GM18907 (cell line): ENCODE results near the gene PDGFD.

Source experiments
- ATAC-seq: cut with Tn5 transposase; IDR thresholded peaks from one replicate; pipeline ENCODE4 v1.9.1; 2021; ENCODE audit warnings: mild to moderate bottlenecking, moderate library complexity; ENCODE audit not compliant: unreplicated experiment

PDGFD gene

DNA sequence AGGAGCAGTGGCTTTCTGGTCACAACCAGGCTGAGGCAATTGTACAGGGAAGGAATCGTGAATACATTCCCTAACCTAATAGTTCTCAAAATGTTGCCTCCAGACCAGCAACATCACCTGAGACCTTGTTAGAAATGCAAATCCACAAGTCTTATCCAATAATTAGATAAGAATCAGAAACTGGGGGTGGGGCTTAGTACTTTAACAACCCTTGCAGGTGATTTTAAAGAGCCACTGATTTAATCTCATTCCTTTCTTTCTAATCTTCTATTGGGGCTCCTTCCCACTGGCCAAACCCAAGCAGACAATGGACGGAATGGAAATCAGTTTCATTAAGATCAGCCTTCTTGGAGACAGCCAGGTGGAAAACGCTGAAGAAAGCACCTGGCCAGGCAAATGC is 269.9 kb downstream of the PDGFD start:
- ATAC-seq, result no peak

DNA sequence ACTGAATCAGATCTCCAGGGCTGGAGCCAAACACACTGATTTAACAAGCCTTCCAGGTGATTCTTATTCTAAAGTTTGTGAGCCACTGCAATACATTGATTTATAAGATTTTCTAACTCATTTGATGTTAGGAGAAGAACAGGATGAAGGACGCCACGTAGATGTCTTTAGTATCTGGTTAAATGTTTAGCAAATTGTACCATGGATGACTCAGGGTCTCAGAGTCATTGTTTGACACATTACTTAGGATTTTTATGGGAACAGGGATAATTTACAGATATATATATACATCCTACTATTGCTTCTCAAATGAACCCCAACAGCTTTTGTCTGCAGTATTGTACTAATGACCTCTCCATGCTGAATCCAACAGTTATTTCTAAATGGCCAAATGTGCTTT is 270.6 kb downstream of the PDGFD start:
- no peak for ATAC-seq

DNA sequence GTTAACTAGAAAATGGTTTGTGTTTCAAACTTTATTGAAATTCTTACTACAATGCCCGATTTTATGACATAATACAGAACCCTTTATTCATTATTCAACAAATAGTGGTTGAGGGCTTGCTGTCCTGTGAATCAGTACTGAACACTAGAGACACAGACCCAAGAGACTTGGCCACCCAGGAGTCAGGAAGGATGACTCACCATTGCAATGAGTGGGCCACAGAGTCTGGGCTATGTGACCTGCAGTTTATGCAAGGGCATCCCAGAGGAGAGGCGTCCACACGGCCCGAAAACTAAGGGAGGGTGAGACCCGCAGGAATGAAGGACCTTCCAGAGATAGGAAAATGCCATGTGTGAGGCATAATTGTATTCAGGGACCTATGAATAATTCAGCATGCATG is 271.3 kb downstream of the PDGFD start:
- ATAC-seq, result no peak

DNA sequence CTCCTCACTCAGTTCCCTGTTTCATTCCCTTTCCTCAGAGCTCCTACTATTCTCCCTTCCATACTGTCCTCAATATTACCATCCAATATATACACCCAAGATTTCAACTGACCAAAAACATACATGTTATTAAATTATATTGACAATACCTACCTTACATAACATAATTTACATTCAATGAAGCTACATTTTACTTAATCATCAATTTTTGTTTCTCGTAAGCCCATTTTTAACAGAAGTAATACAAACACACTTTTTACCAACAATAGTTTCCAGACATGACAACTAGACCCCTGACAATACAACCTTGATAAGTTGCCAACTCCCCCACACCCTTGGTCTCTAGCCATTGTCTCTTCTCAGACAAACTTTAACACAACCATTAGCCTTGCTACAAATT is 273.3 kb downstream of the PDGFD start:
- ATAC-seq, result no peak

DNA sequence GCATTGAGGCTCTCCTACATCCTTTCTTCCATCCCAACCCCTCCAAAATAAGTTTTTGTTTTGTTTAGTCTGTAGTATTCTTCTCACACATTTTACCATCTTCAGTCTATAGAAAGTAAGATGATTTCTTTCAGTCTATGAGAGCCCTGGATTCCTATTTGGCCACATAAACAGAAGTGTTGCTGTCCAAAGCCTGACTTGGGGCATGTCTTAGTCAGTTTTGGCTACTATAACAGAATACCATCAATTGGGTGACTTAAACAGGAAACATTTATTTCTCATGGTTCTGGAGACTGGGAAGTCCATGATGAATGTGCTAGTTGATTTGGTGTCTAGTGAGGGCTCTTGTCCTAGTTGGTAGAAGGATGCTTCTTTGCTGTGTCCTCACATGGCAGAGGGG is 274.3 kb downstream of the PDGFD start:
- ATAC-seq, result no peak

DNA sequence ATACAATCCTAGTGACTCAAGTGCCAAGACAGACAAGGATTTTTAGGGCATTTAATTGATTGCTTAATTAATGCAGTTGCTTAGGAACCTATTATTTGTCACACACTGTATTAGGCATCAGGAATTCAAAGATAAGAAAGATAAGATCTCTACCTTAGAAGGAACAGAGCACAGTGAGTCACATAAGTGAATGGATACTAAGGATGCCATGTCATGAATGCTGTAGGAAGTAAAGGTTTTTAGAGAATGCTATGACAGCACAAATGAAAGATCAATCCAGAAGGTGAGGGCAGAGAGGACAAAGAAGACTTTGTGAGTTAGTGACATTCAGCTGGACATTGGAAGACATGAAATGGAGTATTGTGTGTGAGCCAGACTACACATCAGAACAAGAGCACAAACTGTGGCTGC is 275.4 kb downstream of the PDGFD start:
- no peak for ATAC-seq

DNA sequence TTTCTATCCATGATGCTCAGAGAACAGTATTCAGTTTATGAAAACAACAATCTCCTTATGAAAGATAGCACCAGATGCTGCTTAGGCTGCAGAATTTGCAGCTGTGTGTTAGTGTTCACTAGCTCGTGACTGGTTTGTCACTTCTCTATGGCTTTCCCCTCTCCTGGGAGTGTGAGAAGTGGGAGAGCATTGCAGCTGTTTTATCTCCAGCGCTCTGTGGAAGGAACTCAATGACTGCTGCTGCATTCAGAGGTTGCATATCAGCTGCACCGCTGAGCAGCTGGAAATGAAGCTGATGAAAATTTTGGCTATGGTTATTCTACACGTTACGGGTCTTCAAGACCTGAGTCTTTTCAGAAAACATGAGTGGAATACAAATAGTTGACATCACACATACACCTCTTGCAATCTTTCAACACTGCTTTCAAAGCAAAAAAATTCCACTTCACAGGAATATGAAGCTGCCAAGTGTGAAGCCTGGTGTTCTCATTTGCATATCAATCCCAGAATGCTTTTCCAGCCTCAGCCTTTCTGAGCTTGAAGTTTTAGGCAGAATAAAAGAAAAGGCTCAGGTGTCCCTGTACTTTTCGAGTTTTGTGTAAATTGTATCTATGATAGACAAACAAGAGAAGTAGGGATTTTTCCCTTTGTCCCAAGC is 276.8 kb downstream of the PDGFD start:
- no peak for ATAC-seq

DNA sequence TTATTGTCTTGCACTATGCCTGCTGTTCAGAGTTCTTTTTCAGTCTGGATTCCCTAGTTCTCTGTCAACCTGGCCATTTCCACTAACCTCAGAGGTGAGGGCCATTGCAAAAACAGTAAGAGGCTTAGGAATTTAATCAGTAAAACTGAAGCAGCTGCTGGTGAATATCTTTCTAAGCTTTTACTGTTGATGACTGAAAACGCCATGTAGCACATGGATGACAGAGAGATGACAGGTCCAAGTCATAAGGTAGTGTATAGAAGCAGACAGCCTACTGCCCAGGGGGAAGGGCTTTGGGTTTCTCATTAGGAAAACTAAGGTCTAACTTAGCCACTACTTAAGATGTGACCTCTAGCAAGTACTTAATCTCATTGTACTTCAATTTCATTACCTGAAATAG is 280.1 kb downstream of the PDGFD start:
- no peak for ATAC-seq

DNA sequence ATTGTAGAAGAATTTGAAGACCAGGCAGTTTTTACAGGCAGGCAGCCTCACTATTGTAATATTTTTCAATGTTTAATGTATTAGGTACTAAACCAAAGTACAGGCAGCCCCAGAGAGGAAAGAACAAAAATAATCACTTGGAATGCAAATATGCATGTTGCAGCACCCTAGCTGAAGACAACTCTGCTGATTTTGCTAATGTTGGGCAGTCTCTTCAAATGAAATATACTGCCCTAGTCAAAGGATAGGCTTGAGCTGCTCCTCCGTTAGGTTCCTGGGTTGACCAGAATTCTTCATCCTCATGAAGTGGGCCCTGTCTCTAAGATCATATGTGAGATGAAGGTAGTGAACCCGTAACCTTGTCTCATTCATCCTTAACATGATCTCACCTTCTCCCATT is 280.7 kb downstream of the PDGFD start:
- no peak for ATAC-seq

DNA sequence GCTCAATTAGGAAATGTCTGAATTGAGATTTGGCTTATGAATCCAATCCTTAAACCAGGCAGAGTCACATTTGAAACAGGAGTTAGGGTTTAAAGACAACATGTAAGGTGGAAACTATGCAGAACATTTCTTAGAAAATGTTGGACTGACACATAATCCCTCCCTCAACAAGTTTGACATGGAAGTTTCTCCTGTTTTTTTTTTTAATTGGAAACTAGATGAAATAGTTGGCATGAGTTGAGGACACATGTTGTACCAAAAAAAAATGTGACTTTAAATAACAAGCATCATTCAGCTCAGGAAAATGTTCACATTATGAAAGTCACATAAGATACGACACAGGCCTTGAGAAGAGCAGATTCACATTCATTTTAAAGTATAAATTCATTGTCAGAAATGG is 282.4 kb downstream of the PDGFD start:
- ATAC-seq, result no peak

DNA sequence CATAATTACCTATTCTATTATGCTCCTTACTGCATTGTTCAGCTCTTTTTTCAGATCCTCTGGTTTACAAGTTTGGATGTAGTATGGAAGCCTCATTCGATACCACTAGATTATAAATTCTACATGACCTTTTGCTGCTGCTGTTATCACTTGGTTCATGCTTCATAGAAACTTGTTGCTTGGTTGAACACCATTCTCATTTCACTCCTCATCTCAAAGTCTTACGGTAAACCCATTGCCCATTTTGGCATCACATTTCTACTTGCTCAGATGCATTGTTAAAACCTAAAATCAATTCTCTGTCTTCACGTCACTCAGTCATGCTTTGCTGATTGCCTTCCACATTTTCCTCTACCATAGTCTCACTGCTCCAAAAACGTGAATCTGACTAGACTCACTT is 283.0 kb downstream of the PDGFD start:
- ATAC-seq, result no peak

DNA sequence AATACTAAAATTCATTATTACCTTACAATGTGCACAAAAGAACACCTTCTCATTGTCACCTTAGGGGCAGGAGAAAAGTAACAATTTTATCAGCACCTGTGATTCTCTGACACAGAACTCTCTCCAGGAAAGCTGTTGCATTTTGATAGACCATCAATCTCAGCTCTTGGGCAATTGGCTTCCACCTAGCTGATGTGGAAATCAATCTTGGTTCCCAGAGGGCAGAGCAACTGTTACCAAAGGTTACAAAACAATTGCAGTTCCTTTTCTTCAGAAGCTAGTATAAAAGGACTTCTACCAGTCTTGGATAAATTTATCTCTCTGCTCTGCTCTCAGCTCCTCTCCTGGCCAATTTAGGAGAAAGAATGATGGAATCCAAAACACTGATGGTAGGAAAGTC is 285.3 kb downstream of the PDGFD start:
- ATAC-seq, result no peak

DNA sequence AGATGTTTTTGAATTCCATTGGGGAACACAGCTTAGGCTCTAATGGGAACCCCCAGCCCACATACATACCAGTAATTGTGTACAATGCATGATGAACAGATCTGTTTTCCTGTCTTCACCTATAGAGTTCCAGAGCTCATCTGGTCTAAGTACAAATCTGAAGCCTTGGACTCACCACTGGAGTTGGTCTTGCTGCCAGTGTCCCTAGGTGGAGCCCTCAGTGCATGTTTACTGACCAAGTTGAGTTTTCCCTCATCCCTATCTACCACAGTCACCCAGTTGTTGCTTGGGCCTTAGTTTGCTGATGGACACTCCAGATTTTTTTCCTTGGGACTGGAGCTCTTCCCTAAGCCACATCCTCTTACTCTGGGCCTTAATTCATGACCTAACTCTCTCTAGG is 286.7 kb downstream of the PDGFD start:
- ATAC-seq, result no peak

DNA sequence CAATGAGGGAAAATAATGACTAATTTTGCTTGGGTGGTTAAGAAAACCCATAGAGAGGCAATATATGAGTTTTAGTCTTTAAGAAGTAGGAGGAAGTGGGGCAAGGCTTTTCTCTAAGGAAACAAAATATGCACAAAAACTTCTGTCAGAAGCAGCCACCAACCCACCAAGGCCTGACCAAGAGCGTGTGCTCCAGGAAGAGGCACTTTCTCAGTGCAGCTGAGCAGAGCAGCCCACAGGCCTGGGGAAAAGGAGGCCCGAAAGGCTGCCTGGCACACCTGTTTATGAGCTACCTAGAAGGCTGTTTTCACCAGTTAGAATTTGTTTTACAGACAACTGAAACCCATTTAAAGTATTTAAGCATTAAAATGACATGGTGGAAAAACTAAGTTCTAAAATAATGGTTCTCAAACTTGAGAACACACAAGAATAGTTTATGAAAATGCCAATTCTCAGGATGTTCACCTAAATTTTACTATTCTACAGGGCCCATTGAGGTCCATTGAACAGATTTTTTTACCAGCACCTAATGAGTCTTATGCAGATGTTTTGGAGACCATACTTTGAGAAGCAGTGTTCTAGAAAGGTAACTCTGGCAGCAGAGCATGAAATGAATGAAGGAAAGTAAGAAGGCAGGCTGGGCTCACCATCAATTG is 288.0 kb downstream of the PDGFD start:
- peak; percentile 95 for ATAC-seq

DNA sequence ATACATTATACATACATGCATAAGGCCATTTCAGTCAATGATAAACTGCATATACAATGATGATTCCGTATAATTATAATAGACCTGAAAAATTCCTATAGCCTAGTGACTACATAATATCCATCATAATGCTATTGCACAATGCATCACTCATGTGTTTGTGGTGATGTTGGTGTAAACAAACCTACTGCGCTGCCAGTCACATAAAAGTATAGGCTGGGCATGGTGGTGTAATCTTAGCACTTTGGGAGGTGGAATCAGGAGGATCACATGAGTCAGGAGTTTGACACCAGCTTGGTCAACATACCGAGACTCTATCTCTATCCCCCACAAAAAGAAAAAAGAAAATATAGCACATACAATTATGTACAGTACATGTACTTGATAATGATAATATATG is 291.2 kb downstream of the PDGFD start:
- no peak for ATAC-seq

DNA sequence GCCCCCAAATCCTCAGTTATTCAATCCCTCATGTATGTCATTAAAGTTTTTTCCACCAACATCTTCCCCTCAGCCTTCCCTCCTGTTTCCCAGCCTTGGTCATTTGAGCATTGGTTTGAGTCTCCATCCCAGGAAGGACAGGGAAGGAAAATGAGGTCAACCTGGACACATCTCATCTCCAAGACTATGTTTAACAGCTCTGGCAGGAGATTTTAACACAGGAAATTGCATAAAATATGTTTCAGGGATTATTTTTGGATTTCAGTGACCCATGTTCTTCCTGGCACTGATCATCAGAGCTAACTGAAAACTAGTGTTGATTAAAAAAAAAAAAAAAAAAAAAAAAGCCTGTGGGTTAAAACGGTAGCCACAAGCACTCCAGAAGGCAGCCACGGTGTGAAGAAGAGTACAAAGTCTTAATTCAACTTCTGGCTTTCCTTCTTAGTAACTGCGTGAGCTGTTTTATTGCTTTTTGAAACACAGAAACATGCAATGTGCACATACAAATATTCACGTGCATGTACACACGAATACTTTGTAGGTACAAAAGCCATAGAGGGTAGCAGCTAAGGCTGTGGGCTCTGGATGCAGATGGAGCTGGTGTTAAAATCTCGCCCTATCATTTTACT is 291.9 kb downstream of the PDGFD start:
- no peak for ATAC-seq

DNA sequence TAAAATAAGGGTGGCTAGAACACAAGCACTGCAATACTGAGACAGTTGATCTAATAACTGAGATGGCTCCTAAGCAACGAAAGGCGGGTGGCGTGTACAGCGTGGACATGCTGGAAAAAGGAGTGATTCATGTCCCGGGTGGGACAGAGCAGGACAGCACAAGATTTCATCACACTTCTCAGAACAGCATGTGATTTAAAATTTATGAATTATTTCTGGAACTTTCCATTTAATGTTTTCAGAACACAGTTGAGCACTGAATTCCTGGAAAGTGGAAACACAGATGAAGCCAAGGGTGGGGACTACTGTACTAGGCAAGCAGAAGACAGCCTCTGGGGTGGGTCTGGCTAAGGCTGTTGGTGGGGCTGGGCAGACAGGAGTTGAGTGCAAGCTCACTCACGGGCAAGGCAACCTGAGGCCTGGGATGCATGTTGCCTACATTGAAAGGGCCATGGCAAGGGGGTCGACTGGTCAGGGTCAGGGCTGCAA is 293.1 kb downstream of the PDGFD start:
- ATAC-seq, result no peak

DNA sequence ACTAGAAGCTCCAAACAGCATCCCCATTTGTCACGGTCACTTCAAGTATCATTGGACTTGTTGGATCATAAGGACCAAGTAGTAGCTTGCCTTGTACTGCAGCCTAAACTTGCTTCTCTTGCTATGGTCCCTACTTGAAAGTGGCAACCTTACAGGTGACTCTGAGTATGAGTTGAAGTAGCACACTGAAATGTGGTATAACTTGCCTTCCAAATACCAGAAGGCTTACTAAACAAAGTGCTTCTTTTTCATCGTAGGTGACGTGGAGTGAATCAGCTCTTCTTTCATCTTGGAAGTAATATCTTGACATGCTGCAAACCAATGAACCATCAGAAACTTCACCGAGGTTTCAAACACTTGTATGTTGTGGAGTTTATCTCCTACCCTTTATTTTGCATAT is 296.5 kb downstream of the PDGFD start:
- no peak for ATAC-seq

DNA sequence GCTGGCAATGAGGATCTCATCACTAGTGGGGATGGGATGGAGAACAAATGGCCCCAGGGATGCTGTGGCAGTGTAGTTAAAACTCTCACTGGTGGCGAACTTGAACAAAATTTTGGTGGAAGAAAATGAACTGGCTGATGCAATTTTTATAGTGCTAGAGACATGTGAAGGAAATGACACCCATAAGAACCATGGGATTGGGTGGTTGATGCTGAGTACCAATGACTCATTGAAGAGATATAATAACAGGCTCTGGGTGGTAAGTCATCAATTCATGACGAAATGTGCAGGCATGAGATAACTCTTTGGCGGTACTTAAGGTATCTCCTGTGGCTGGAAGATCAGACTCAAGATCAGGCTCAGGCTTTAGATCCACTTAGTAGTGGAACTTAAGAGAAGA is 300.4 kb downstream of the PDGFD start:
- no peak for ATAC-seq

DNA sequence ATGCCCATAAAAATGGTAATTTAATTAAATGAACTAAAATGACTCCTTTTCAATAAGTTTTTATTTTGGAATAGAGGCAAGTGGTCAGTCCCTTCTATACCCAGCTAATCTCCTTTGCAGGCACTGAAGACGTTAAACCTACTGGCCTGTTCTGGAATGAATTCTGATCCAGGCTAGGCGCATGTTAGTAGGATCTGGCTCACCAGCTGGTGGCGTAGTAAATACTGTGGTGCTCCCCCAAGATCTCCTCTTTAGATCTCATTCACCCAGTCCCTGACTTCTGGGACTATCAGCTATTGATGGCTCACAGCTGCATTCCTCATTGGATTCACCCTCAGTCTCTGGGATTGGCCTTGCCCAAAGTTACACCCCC is 301.2 kb downstream of the PDGFD start:
- no peak for ATAC-seq

DNA sequence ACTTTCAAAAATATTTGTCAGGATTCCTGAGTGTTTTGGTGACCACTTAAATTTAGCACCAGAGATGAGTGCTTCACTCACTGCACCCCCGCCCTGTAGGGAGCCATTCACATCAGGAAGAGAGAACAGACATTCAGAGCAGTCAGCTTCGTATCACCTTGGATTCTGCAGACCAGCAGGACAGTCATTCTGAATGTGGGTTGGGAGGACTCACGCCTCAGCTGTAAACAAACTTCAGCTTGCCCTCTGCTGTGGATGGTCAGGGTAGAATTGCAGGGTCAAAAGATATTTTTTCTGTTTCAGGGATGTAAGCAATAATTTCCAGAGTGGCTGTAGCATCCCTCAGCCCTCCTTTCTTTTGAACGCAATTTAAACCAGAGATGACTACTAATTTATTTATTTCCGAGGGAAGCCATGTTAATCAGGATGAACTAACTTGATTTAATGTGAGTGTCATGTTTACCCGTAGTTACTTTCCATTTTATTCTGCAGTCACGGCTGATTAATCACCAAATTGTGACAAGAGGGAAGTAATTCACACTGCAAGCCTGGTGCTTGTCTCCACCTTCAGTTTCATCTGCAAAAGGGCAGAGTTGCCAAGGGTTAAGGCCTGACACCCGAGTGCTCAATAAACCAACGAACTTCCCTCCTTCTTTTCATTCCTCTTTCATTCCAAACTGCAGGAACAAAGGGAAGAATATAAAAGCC is 301.7 kb downstream of the PDGFD start:
- peak; percentile 81 for ATAC-seq
